OCI-LY1 (cell line): ENCODE data around the gene RBM48.
"Not testable (repeated sequence)": the region's sequence is repeated elsewhere in the genome, so short reads cannot be mapped to it uniquely, and the experiment has no call there.

Experiments
- CTCF ChIP-seq: fragments of 200-600 bp; sonication (generic), shearing (Covaris generic); IDR thresholded peaks from 2 replicates; pipeline ENCODE4 v1.5.1; 2017; ENCODE audit warnings: mild to moderate bottlenecking, antibody characterized with exemption, low read length, moderate library complexity, mixed read lengths
- EZH2 ChIP-seq: fragments of 200-600 bp; sonication (generic), shearing (Covaris generic); IDR thresholded peaks from 2 replicates; pipeline ENCODE4 v1.8.0; 2017; ENCODE audit warnings: borderline replicate concordance, mixed run types, mild to moderate bottlenecking, antibody characterized with exemption, low read length, moderate library complexity, mixed read lengths

GRCh38 chr7:92484226-92484625 lies 44.4 kb upstream of the RBM48 start:
- not testable (repeated sequence) for TF ChIP-seq CTCF, EZH2
